Liver (tissue), 9 donors: ENCODE data around the gene MAP3K20. TPM values are rescaled to one million over a fixed set of nuclear protein-coding genes. Genes with fewer than 3 reads are reported as not detected.

ENCODE experiments used
- DNase-seq: peaks from one replicate; pipeline ENCODE4 v3.0.0-alpha.2; 2017; ENCODE audit warnings: low spot score
- H3K27ac ChIP-seq, 2 donors: one replicate each; pipeline ENCODE4 v1.7.0; 2013; ENCODE audit warnings: inconsistent platforms in 2 of 2, low read length in 2 of 2, control low read depth in 1 of 2, low read depth in 1 of 2, mild to moderate bottlenecking in 1 of 2
- H3K27me3 ChIP-seq, 4 donors: one replicate each; pipeline versions ENCODE4 v1.6.1 to v1.7.0; 2013; ENCODE audit warnings: low read length in 3 of 4, inconsistent platforms in 1 of 4, mild to moderate bottlenecking in 1 of 4, moderate library complexity in 1 of 4; ENCODE audit not compliant: control insufficient read depth in 4 of 4, insufficient read depth in 4 of 4
- H3K36me3 ChIP-seq, 4 donors: one replicate each; pipeline versions ENCODE4 v1.6.1 to v1.7.0; 2013; ENCODE audit warnings: low read length in 3 of 4, mild to moderate bottlenecking in 3 of 4, low read depth in 1 of 4, moderate library complexity in 1 of 4; ENCODE audit not compliant: control insufficient read depth in 4 of 4, insufficient read depth in 3 of 4
- H3K4me1 ChIP-seq, 4 donors: one replicate each; pipeline versions ENCODE4 v1.6.1 to v1.7.0; 2013; ENCODE audit warnings: low read length in 3 of 4, mild to moderate bottlenecking in 3 of 4, moderate library complexity in 1 of 4; ENCODE audit not compliant: control insufficient read depth in 4 of 4, insufficient read depth in 4 of 4
- H3K4me3 ChIP-seq, 3 donors: one replicate each; pipeline versions ENCODE4 v1.6.1 to v1.7.0; 2013; ENCODE audit warnings: low read length in 3 of 3, control low read depth in 1 of 3, low read depth in 1 of 3, mild to moderate bottlenecking in 1 of 3
- H3K9ac ChIP-seq, 2 donors: one replicate each; pipeline ENCODE4 v1.7.0; 2013; ENCODE audit warnings: low read length in 2 of 2, mild to moderate bottlenecking in 2 of 2, moderate library complexity in 2 of 2, control low read depth in 1 of 2, low read depth in 1 of 2
- H3K9me3 ChIP-seq, 4 donors: one replicate each; pipeline versions ENCODE4 v1.6.1 to v1.7.0; 2013; ENCODE audit warnings: low read length in 3 of 4; ENCODE audit not compliant: control insufficient read depth in 4 of 4
- EGR1 ChIP-seq, 2 donors: IDR thresholded peaks; 2 replicates each; pipeline ENCODE4 v1.6.1; 2016 to 2018; ENCODE audit warnings: antibody characterized with exemption in 2 of 2, low read depth in 2 of 2
- FOXA1 ChIP-seq: IDR thresholded peaks from 2 replicates; pipeline ENCODE4 v1.6.1; 2016; ENCODE audit warnings: antibody characterized with exemption
- FOXA2 ChIP-seq: IDR thresholded peaks from 2 replicates; pipeline ENCODE4 v1.6.1; 2016; ENCODE audit warnings: antibody characterized with exemption
- GABPA ChIP-seq, 2 donors: IDR thresholded peaks in 1 of 2; conservative IDR thresholded peaks in 1 of 2; 2 replicates each; pipeline ENCODE4 v1.6.1; 2016; ENCODE audit warnings: antibody characterized with exemption in 2 of 2, mild to moderate bottlenecking in 1 of 2, moderate library complexity in 1 of 2
- HNF4A ChIP-seq, 2 donors: conservative IDR thresholded peaks; 2 replicates each; pipeline ENCODE4 v1.6.1; 2016; ENCODE audit warnings: antibody characterized with exemption in 2 of 2, mild to moderate bottlenecking in 2 of 2
- HNF4G ChIP-seq: IDR thresholded peaks from 2 replicates; pipeline ENCODE4 v1.6.1; 2016; ENCODE audit warnings: antibody characterized with exemption
- JUND ChIP-seq, 2 donors: IDR thresholded peaks; 2 replicates each; pipeline ENCODE4 v1.6.1; 2016; ENCODE audit warnings: antibody characterized with exemption in 2 of 2
- MAX ChIP-seq: IDR thresholded peaks from 2 replicates; pipeline ENCODE4 v1.6.1; 2016; ENCODE audit warnings: antibody characterized with exemption
- NR2F2 ChIP-seq: IDR thresholded peaks from 2 replicates; pipeline ENCODE4 v1.6.1; 2016; ENCODE audit warnings: antibody characterized with exemption
- RAD21 ChIP-seq, 2 donors: IDR thresholded peaks; 2 replicates each; pipeline ENCODE4 v1.6.1; 2016; ENCODE audit warnings: antibody characterized with exemption in 2 of 2, mild to moderate bottlenecking in 2 of 2
- RXRA ChIP-seq, 2 donors: IDR thresholded peaks; 2 replicates each; pipeline ENCODE4 v1.6.1; 2017 to 2018; ENCODE audit warnings: antibody characterized with exemption in 2 of 2, mild to moderate bottlenecking in 1 of 2
- SP1 ChIP-seq: IDR thresholded peaks from 2 replicates; pipeline ENCODE4 v1.6.1; 2018; ENCODE audit warnings: antibody characterized with exemption, mild to moderate bottlenecking
- TAF1 ChIP-seq: conservative IDR thresholded peaks from 2 replicates; pipeline ENCODE4 v1.6.1; 2016; ENCODE audit warnings: antibody characterized with exemption, mild to moderate bottlenecking
- YY1 ChIP-seq: IDR thresholded peaks from 2 replicates; pipeline ENCODE4 v1.6.1; 2016; ENCODE audit warnings: antibody characterized with exemption, mild to moderate bottlenecking
- ZBTB33 ChIP-seq: IDR thresholded peaks from 2 replicates; pipeline ENCODE4 v1.6.1; 2016; ENCODE audit warnings: antibody characterized with exemption
- polyA plus RNA-seq, 2 donors: library from polyadenylated mRNA; stranded (reverse) in 1 of 2; unstranded in 1 of 2; fragments of 200-250 nt in 1 of 2; fragments of >200 nt in 1 of 2; fragmentation: Nextera tagmentation in 1 of 2; extraction: Ambion mirVana in 1 of 2; gene quantifications; one replicate each; pipeline versions ENCODE4 v1.2.1 to v1.2.3, GENCODE V29; 2013 to 2015
- total RNA-seq, 2 donors: library from RNA; depleted of rRNA; stranded (reverse); fragments of >200 nt; gene quantifications; one replicate each; pipeline ENCODE4 v1.2.3, GENCODE V29; 2014
- TF ChIP-seq, protein P1 (sequence below): IDR thresholded peaks from 2 replicates; pipeline ENCODE4 v1.6.1; 2016; ENCODE audit warnings: antibody characterized with exemption, mild to moderate bottlenecking
- TF ChIP-seq, protein P2 (sequence below): fragments of 150-350 bp; IDR thresholded peaks from 2 replicates; pipeline ENCODE4 v1.5.1; 2017; ENCODE audit warnings: improper control_type of control experiment, low read depth, low read length; ENCODE audit not compliant: missing input control
- TF ChIP-seq, protein P3 (sequence below): IDR thresholded peaks from 2 replicates; pipeline ENCODE4 v1.6.1; 2016; ENCODE audit warnings: antibody characterized with exemption
- donor health status: healthy.
- donor health status: healthy.
- donor health status: healthy.
- donor health status: healthy.
- donor health status: healthy.

The MAP3K20 gene
- total and polyA plus RNA-seq, 4 donors = 9.1 to 22.6 (median 14.9) TPM

DNA sequence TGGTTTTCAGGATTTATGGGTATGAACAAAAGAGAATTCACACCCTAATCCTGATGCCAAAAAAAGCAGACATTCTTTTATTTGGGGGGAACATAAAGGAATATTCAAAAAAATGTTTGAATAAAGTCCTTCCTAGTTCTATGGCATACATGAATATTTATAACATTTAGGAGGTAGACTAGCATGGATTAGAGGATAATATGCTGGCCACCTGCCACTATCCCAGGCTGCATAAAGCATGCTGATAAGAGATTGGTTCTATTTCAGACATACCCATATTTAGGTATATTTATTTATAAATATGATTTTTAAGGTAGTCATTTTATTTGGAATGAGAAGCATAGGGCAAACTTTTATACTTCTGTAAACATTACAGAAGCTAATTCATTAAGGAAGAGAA is 34.9 kb upstream of the MAP3K20 start:
- Histone ChIP-seq H3K36me3 (peaks cover 0 to 7% (median 3%) of the 10 kb centered on the region in 4 donors), H3K9me3 (no peaks in the 10 kb centered on the region), H3K9ac (no peak overlapping the region), H3K4me1 (peaks cover 0 to 3% (median 0%) of the 10 kb centered on the region in 4 donors), H3K27ac (no peak overlapping the region), H3K27me3 (no peaks in the 10 kb centered on the region), H3K4me3 (no peak overlapping the region)
- no peak for DNase-seq
- TF ChIP-seq FOXA2 (no peak), TAF1 (no peak), HNF4G (no peak), MAX (no peak), GABPA (IDR thresholded peaks at IDR 0.05 in 1 of 2, conservative IDR thresholded peaks at IDR 0.05 in 1 of 2) (no peak), ZBTB33 (no peak), YY1 (no peak), RAD21 (IDR thresholded peaks at IDR 0.05) (no peak), JUND (IDR thresholded peaks at IDR 0.05) (no peak), FOXA1 (no peak), RXRA (IDR thresholded peaks at IDR 0.05) (no peak), NR2F2 (no peak), EGR1 (IDR thresholded peaks at IDR 0.05; ENCODE audit: low read depth in 2 of 2) (no peak), SP1 (no peak), HNF4A (conservative IDR thresholded peaks at IDR 0.05) (no peak)
- TF ChIP-seq, protein P1, sequence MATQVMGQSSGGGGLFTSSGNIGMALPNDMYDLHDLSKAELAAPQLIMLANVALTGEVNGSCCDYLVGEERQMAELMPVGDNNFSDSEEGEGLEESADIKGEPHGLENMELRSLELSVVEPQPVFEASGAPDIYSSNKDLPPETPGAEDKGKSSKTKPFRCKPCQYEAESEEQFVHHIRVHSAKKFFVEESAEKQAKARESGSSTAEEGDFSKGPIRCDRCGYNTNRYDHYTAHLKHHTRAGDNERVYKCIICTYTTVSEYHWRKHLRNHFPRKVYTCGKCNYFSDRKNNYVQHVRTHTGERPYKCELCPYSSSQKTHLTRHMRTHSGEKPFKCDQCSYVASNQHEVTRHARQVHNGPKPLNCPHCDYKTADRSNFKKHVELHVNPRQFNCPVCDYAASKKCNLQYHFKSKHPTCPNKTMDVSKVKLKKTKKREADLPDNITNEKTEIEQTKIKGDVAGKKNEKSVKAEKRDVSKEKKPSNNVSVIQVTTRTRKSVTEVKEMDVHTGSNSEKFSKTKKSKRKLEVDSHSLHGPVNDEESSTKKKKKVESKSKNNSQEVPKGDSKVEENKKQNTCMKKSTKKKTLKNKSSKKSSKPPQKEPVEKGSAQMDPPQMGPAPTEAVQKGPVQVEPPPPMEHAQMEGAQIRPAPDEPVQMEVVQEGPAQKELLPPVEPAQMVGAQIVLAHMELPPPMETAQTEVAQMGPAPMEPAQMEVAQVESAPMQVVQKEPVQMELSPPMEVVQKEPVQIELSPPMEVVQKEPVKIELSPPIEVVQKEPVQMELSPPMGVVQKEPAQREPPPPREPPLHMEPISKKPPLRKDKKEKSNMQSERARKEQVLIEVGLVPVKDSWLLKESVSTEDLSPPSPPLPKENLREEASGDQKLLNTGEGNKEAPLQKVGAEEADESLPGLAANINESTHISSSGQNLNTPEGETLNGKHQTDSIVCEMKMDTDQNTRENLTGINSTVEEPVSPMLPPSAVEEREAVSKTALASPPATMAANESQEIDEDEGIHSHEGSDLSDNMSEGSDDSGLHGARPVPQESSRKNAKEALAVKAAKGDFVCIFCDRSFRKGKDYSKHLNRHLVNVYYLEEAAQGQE = no peak
- TF ChIP-seq, protein P2, sequence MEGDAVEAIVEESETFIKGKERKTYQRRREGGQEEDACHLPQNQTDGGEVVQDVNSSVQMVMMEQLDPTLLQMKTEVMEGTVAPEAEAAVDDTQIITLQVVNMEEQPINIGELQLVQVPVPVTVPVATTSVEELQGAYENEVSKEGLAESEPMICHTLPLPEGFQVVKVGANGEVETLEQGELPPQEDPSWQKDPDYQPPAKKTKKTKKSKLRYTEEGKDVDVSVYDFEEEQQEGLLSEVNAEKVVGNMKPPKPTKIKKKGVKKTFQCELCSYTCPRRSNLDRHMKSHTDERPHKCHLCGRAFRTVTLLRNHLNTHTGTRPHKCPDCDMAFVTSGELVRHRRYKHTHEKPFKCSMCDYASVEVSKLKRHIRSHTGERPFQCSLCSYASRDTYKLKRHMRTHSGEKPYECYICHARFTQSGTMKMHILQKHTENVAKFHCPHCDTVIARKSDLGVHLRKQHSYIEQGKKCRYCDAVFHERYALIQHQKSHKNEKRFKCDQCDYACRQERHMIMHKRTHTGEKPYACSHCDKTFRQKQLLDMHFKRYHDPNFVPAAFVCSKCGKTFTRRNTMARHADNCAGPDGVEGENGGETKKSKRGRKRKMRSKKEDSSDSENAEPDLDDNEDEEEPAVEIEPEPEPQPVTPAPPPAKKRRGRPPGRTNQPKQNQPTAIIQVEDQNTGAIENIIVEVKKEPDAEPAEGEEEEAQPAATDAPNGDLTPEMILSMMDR = no peak
- TF ChIP-seq, protein P3, sequence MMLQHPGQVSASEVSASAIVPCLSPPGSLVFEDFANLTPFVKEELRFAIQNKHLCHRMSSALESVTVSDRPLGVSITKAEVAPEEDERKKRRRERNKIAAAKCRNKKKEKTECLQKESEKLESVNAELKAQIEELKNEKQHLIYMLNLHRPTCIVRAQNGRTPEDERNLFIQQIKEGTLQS = no peak
